AG04450 (cell line): ENCODE data around the gene NR2E1. TPM values are rescaled to one million over a fixed set of nuclear protein-coding genes. Genes with fewer than 3 reads are reported as not detected.

ENCODE experiments used
- CTCF ChIA-PET: fragments of 300-600, 350-600 bp; formaldehyde crosslinking; extraction: SDS; loops from one replicate; lab custom pipeline; 2022; ENCODE audit warnings: antibody characterized with exemption, inconsistent platforms; lab: Charles Lee
- POLR2A ChIA-PET: fragments of 350-600 bp; formaldehyde crosslinking; extraction: SDS; loops from one replicate; lab custom pipeline; 2021; ENCODE audit warnings: antibody characterized with exemption, inconsistent platforms; lab: Yijun Ruan, JAX
- DNase-seq: peaks from one replicate; pipeline ENCODE4 v3.0.0-alpha.2; 2011; ENCODE audit warnings: low read depth, low spot score
- H3K27ac ChIP-seq: one replicate; pipeline ENCODE4 v1.5.1; 2012; ENCODE audit warnings: low read depth, low read length, control low read depth
- H3K27me3 ChIP-seq: one replicate; pipeline ENCODE4 v1.6.0; 2012; ENCODE audit warnings: low read length; ENCODE audit not compliant: control insufficient read depth, insufficient read depth
- H3K4me3 ChIP-seq: 2 replicates; pipeline ENCODE4 v1.5.1; 2011; ENCODE audit warnings: mild to moderate bottlenecking, low read depth, low read length, control low read depth
- H3K9me3 ChIP-seq: 2 replicates; pipeline ENCODE4 v1.5.1; 2012; ENCODE audit warnings: low read length; ENCODE audit not compliant: control insufficient read depth, insufficient read depth
- CTCF ChIP-seq: IDR thresholded peaks from 2 replicates; pipeline ENCODE4 v1.5.1; 2011; ENCODE audit warnings: low read depth, low read length, control low read depth, inconsistent platforms
- polyA plus RNA-seq: library from polyadenylated mRNA; depleted of rRNA; stranded (reverse); fragments of >200 nt; gene quantifications from 2 replicates; pipeline ENCODE4 v1.2.3, GENCODE V29; 2011

NR2E1 gene
- polyA plus RNA-seq, 1 experiment: not detected

GRCh38 chr6:108187519-108187918, 21.7 kb downstream of the NR2E1 start:
- CTCF ChIA-PET: interaction anchor here (0.7 kb wide), 1 partner anchor 207 kb away, joined by 3 read pairs; no protein-coding TSS in a partner anchor
- H3K4me3 ChIP-seq: no peak overlapping the region
- POLR2A ChIA-PET: no interaction called here
- no peak for TF ChIP-seq CTCF
- peaks cover 26% of the 10 kb centered on the region for H3K27me3 ChIP-seq
- no peaks in the 10 kb centered on the region for H3K9me3 ChIP-seq
- DNase-seq: no peak
- no peak overlapping the region for H3K27ac ChIP-seq

GRCh38 chr6:108193131-108193530, 27.3 kb downstream of the NR2E1 start:
- ChIA-PET CTCF (interaction anchor here (0.7 to 2.1 kb wide), 2 partner anchors 214 to 299 kb away, joined by 3 to 8 read pairs; no protein-coding TSS in a partner anchor), POLR2A (interaction anchor here (0.6 kb wide), 1 partner anchor 1189 kb away, joined by 3 read pairs; the partner anchor contains the start of gene CD164)
- Histone ChIP-seq H3K9me3 (no peaks in the 10 kb centered on the region), H3K27me3 (peaks cover 18% of the 10 kb centered on the region), H3K4me3 (no peak overlapping the region), H3K27ac (no peak overlapping the region)
- TF ChIP-seq CTCF: no peak
- DNase-seq: no peak

- Histone ChIP-seq H3K27me3 (peaks cover 18% of the 10 kb centered on the region), H3K9me3 (no peaks in the 10 kb centered on the region; the same call in 1 of the 2 replicates), H3K4me3 (no peak overlapping the region), H3K27ac (no peak overlapping the region)
- ChIA-PET POLR2A (no interaction called here), CTCF (no interaction called here)
- TF ChIP-seq CTCF: no peak
- DNase-seq: no peak
These were observed 28.0 kb downstream of the NR2E1 start for GRCh38 chr6:108193835-108194234.

- no peak for DNase-seq
- Histone ChIP-seq H3K4me3 (no peak overlapping the region), H3K9me3 (no peaks in the 10 kb centered on the region; the same call in 1 of the 2 replicates), H3K27ac (no peak overlapping the region), H3K27me3 (peaks cover 13% of the 10 kb centered on the region)
- POLR2A ChIA-PET: no interaction called here
- no peak for TF ChIP-seq CTCF
- CTCF ChIA-PET: no interaction called here
These were observed 28.7 kb downstream of the NR2E1 start for GRCh38 chr6:108194503-108194902.

GRCh38 chr6:108195209-108195608, 29.4 kb downstream of the NR2E1 start:
- no peak overlapping the region for H3K27ac ChIP-seq
- no peak overlapping the region for H3K4me3 ChIP-seq
- H3K9me3 ChIP-seq: no peaks in the 10 kb centered on the region; the same call in 1 of the 2 replicates
- peaks cover 8% of the 10 kb centered on the region for H3K27me3 ChIP-seq
- CTCF ChIA-PET: no interaction called here
- POLR2A ChIA-PET: no interaction called here
- TF ChIP-seq CTCF: no peak
- no peak for DNase-seq
